HG02798 (cell line): ENCODE data around the gene ALDH3A2.

ENCODE experiments used
- ATAC-seq: cut with Tn5 transposase; IDR thresholded peaks from one replicate; pipeline ENCODE4 v1.9.1; 2021; ENCODE audit warnings: mild to moderate bottlenecking; ENCODE audit not compliant: unreplicated experiment, poor library complexity

Gene ALDH3A2

GRCh38 chr17:19708431-19709175, 60.1 kb downstream of the ALDH3A2 start:
- no peak for ATAC-seq

- no peak for ATAC-seq
These were observed 61.3 kb downstream of the ALDH3A2 start for GRCh38 chr17:19709841-19710240.

DNA sequence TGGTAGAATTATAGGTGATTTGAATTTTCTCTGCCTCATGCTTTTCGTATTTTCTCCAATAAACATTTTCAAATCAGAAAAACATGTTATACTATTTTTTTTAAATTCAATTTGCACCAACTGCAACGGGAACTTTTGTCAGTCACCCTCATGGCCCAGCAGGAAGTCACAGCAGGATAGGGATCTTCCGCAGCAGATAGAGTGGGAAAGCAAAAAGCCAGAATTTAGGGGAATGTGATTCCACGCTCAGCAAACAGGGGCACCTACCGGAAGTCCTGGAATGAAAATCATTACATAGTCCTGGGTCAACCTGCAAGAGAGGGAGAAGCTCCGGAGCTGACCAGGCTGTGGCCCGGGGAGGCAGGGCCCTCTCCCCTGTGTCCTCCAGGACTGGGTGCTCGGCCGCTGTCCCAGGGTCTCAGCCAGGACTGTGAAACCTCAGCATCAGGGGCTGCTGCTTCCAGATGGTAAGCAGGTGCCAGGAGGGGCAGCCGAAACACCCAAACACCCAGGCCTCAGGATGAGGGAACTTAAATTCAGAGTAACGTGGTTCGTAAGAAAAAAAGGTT, 64.0 kb downstream of the ALDH3A2 start:
- ATAC-seq = no peak

DNA sequence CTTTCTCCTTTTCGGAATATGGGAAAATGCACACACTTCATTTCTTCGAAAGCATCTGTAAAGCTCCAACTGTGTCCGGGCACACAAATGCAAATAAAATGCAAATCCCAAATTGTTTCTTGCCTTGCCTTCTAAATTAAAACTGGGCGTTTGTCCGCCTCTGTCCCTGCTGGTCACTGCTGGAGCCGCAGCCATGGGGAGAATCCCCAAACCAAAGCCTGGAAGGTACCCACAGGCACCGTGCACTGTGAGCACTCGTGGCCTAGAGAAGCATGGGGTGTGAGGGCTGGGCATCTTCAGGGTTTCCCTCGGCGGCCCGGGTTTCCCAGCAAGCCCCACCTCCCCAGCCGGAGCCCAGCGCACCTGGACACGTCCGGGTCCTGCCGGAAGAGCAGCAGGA, 64.9 kb downstream of the ALDH3A2 start:
- ATAC-seq = no peak

DNA sequence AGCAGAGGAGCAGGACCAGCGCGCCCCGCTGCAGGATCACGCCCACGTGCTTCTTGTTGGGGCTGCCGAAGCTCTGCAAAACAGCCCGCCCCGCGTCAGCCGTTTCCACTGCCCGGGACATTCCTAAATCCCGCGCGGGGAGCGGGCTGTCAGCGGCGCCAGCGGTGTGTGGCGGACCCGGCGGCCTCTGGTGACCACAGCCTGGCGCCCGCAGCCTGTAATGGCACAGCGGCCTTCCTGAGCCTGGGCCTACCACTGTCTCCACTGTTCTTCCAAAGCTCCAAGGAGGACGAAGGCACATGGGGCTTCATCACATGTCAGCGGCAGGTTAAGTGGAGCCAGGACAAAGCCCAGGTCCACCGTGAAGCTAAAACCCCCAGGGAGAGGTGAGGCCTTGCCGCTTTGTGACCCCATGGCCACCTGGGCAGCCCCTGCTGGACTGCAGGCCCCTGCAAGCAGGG, 65.4 kb downstream of the ALDH3A2 start:
- ATAC-seq = no peak

DNA sequence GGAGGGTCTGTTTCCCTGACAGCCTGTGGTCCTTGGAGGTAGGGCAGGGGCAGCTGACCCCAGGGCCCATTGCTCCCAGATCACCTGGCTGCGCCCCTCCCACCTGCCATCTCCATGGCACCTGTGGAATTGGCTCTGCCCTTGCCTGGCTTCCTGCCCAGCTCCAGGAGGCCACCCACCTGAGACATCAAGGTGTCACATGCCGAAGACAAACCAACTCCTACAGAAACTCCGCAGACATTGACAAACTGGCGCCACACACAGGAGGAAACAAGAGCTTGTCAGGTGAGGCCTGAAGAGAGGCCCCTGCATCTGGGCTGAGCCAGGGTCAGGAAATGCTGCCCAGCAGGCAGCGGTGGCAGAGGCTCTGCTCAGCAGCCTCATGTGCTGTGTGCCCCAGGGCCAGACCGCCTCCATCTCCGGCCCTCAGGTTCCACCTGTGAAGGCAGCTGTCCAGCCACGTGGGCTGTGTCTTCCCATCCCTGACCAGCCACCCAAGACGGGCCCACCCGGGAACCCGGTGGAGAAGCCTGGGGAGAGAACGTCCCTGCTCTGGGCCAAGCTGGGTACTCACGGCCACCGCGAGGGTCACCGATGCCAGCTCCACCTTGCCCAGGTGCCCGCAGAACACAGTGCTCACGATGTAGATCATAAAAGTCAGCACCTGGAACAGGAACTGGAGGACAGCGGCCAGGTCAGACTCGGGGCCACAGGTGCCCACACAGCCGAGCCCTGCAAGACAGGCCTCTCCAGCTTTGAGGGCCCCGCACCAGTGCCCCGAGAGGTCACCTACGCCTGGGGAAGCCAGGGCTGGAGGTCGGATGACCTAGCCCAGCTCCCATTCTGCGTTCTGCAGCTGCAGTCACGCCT, 66.2 kb downstream of the ALDH3A2 start:
- ATAC-seq = no peak

GRCh38 chr17:19716108-19717030, 67.8 kb downstream of the ALDH3A2 start, which contains the start of gene SLC47A2:
SLC47A2 (minus strand) TSS chr17:19716584; CDS start chr17:19716555, 29 bp downstream.
- ATAC-seq = no peak

GRCh38 chr17:19717031-19717360, 68.4 kb downstream of the ALDH3A2 start:
- ATAC-seq = no peak

GRCh38 chr17:19717411-19717908, 68.9 kb downstream of the ALDH3A2 start:
- ATAC-seq = no peak

- ATAC-seq = no peak
These were observed 69.6 kb downstream of the ALDH3A2 start for GRCh38 chr17:19718041-19718612.

- ATAC-seq = no peak
These were observed 70.2 kb downstream of the ALDH3A2 start for GRCh38 chr17:19718613-19719354.

DNA sequence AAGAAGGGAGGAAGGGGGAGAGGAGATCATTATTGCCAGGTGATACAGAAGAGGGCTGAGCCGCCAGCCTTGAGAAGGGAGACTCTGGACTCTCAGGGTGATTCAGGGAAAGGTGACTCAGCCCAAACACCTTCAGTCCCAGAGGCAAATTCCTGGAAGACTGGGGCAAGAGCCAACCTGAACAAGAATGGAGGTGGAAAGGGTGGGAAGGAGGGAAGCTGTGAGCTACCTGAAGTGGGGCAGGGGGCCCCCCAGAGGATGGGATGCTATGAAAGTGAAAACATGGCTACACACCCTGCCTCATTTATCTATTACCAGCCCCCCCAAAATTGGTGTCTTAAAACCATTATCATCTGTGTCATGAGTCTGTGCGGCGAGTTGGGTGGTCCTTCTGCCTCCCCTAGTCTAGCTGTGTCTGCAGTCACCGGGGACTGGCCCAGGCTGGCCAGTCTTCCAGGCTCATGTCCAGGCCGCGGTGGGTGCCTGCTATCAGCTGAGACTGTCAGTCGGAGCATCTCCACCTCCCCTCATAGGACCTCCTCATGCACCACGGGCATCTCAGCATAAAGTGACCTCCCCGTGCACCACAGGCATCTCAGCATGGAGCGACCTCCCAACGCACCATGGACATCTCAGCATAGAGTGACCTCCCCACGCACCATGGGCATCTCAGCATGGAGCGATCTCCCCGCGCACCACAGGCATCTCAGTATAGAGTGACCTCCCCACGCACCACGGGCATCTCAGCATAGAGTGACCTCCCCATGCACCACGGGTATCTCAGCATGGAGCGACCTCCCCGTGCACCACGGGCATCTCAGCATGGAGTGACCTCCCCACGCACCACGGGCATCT, 71.0 kb downstream of the ALDH3A2 start:
- no peak for ATAC-seq

DNA sequence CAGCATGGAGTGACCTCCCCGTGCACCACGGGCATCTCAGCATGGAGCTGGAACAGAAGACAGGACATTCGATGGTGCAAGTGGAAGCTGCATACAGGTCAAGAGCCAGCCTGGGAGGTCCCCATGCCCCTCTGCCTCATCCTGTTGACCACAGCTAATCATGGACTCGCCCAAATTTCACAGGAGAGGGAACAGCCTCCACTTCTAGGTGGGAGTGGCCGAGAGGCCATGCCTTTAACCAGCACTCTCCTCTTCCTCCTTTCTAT, 71.6 kb downstream of the ALDH3A2 start:
- ATAC-seq = no peak

- ATAC-seq = no peak
These were observed 72.3 kb downstream of the ALDH3A2 start for GRCh38 chr17:19720631-19721426.

DNA sequence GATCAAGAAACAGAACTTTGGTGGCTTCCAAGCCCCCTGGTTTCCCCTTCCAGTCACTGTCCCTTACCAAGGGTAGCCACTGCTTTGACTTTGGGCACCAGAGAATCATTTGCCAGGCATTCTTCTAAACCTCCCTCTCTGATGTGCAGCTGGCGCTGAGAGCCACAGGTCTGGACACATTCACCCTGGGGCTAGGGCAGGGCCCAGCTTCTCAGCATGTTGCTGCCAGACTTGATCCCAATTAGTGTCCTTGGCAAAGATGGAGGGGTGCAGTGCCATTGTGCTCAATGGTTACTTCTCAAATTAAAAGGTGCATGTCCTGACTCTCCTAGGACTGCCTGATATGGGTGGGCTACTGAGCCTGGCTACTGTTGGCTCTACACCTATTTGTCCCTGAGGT, 75.4 kb downstream of the ALDH3A2 start:
- ATAC-seq = no peak

- no peak for ATAC-seq
These were observed 76.2 kb downstream of the ALDH3A2 start for GRCh38 chr17:19724501-19725420.
